K562 (cell line): Measurements from ENCODE around the gene MPZL1. TPM values are rescaled to one million over a fixed set of nuclear protein-coding genes. Genes with fewer than 3 reads are reported as not detected.

ENCODE experiments used
- CHD2 ChIP-seq: IDR thresholded peaks from 2 replicates; pipeline ENCODE4 v1.6.1; 2011; ENCODE audit warnings: low read depth, low read length
- CHD4 ChIP-seq: fragments of 200-600 bp; sonication (generic); IDR thresholded peaks from 3 replicates; pipeline ENCODE4 v1.6.1; 2012; ENCODE audit warnings: low read depth, mild to moderate bottlenecking, mixed read lengths, low read length, inconsistent platforms; ENCODE audit not compliant: insufficient read depth, insufficient replicate concordance, poor library complexity, severe bottlenecking
- COPS2 ChIP-seq: fragments of 450-650 bp; conservative IDR thresholded peaks from 2 replicates; pipeline ENCODE4 v1.6.1; 2016; ENCODE audit warnings: mild to moderate bottlenecking, moderate library complexity
- MAFK ChIP-seq: IDR thresholded peaks from 2 replicates; pipeline ENCODE4 v1.6.1; 2011; ENCODE audit warnings: low read length, improper control_type of control experiment
- POLR2AphosphoS5 ChIP-seq: IDR thresholded peaks from 2 replicates; pipeline ENCODE4 v1.6.1; 2011; ENCODE audit warnings: mild to moderate bottlenecking, low read depth, low read length, moderate library complexity; ENCODE audit not compliant: control insufficient read depth, insufficient read depth
- POLR2H ChIP-seq: IDR thresholded peaks from 2 replicates; pipeline ENCODE4 v1.6.1; 2016; ENCODE audit warnings: missing genetic modification characterization, low read depth, mild to moderate bottlenecking, control low read depth, missing compliant biosample characterization, moderate library complexity
- RBM14 ChIP-seq: fragments of 200-400 bp; formaldehyde crosslinking; IDR thresholded peaks from 2 replicates; pipeline ENCODE4 v1.6.1; 2018; ENCODE audit warnings: low read depth, mild to moderate bottlenecking, low read length, moderate library complexity, borderline replicate concordance; ENCODE audit not compliant: insufficient read depth
- RBM17 ChIP-seq: fragments of 200-400 bp; formaldehyde crosslinking; IDR thresholded peaks from 2 replicates; pipeline ENCODE4 v1.6.1; 2017; ENCODE audit warnings: low read depth, mild to moderate bottlenecking, low read length, borderline replicate concordance
- RBM25 ChIP-seq: fragments of 200-400 bp; formaldehyde crosslinking; IDR thresholded peaks from 2 replicates; pipeline ENCODE4 v1.6.1; 2018; ENCODE audit warnings: low read length, low read depth, moderate library complexity; ENCODE audit not compliant: severe bottlenecking
- RCOR1 ChIP-seq, 2 experiments: IDR thresholded peaks; 2 replicates each; pipeline ENCODE4 v1.6.1; 2012; ENCODE audit warnings: low read depth in 2 of 2, low read length in 2 of 2, borderline replicate concordance in 1 of 2, improper control_type of control experiment in 1 of 2
- TAL1 ChIP-seq: fragments of 450-650 bp; IDR thresholded peaks from 2 replicates; pipeline ENCODE4 v1.6.1; 2016; ENCODE audit warnings: mild to moderate bottlenecking
- TBP ChIP-seq: optimal IDR thresholded peaks from 2 replicates; pipeline ENCODE3; 2011; ENCODE audit warnings: low read depth, low read length, improper control_type of control experiment
- TCF7 ChIP-seq: sonication (generic); IDR thresholded peaks from 2 replicates; pipeline ENCODE4 v1.6.1; 2016; ENCODE audit warnings: antibody characterized with exemption, borderline replicate concordance
- TRIM28 ChIP-seq: fragments of 450-650 bp; IDR thresholded peaks from 2 replicates; pipeline ENCODE4 v1.6.1; 2017
- ZNF140 ChIP-seq: fragments of 250-450 bp; sonication (Bioruptor Pico); IDR thresholded peaks from 2 replicates; pipeline ENCODE4 v1.8.0; 2021; ENCODE audit warnings: moderate library complexity, mild to moderate bottlenecking, inconsistent platforms
- ZNF311 ChIP-seq: fragments of 250-450 bp; sonication (Bioruptor Pico); IDR thresholded peaks from 2 replicates; pipeline ENCODE4 v1.4.0; 2020; ENCODE audit warnings: mild to moderate bottlenecking, moderate library complexity
- ZNF384 ChIP-seq: IDR thresholded peaks from 2 replicates; pipeline ENCODE4 v1.6.1; 2012; ENCODE audit warnings: low read depth, low read length, improper control_type of control experiment
- polyA plus RNA-seq, 8 experiments: library from polyadenylated mRNA; depleted of rRNA in 4 of 8; stranded (reverse) in 5 of 8; unstranded in 3 of 8; fragments of >200 nt; fragmentation: Nextera tagmentation in 2 of 8; fragmentation: Illumina TruSeq in 1 of 8; extraction: Ambion mirVana in 2 of 8; extraction: Trizol in 1 of 8; gene quantifications; 2 replicates each; pipeline versions ENCODE4 v1.2.1 to v1.2.3, GENCODE V29; 2011 to 2014; ENCODE audit warnings: inconsistent platforms in 1 of 8, missing spikeins in 1 of 8
- total RNA-seq, 7 experiments: library from RNA; depleted of rRNA in 6 of 7; stranded (reverse); fragments of >200 nt in 6 of 7; fragmentation: Illumina TruSeq in 2 of 7; extraction: Trizol in 2 of 7; gene quantifications; 2 replicates each; pipeline versions ENCODE4 v1.2.1 to v1.2.3, GENCODE V29; 2011 to 2021; ENCODE audit warnings: low replicate concordance in 1 of 7
- TF ChIP-seq, protein P1 (sequence below), 2 experiments: IDR thresholded peaks; 2 replicates each; pipeline ENCODE4 v1.6.1; 2012; ENCODE audit warnings: improper control_type of control experiment in 2 of 2, low read depth in 2 of 2, low read length in 2 of 2, borderline replicate concordance in 1 of 2
- TF ChIP-seq, protein P2 (sequence below): fragments of 450-650 bp; formaldehyde crosslinking; IDR thresholded peaks from 2 replicates; pipeline ENCODE4 v1.4.0; 2022; ENCODE audit warnings: mild to moderate bottlenecking, moderate library complexity
- TF ChIP-seq, protein P3 (sequence below): fragments of 450-650 bp; IDR thresholded peaks from 2 replicates; pipeline ENCODE4 v1.6.1; 2017; ENCODE audit warnings: antibody characterized with exemption
- TF ChIP-seq, protein P4 (sequence below): fragments of 250-450 bp; sonication (Bioruptor Pico); IDR thresholded peaks from 2 replicates; pipeline ENCODE4 v1.8.0; 2021; ENCODE audit warnings: borderline replicate concordance, mild to moderate bottlenecking, moderate library complexity; ENCODE audit not compliant: poor library complexity, severe bottlenecking

The MPZL1 gene
- total and polyA plus RNA-seq, 9 of the 15 experiments (the other 6 are each of a cell fraction or from before 2014, with no cell fraction given) = 14.5 to 153 (median 66.5) TPM

DNA sequence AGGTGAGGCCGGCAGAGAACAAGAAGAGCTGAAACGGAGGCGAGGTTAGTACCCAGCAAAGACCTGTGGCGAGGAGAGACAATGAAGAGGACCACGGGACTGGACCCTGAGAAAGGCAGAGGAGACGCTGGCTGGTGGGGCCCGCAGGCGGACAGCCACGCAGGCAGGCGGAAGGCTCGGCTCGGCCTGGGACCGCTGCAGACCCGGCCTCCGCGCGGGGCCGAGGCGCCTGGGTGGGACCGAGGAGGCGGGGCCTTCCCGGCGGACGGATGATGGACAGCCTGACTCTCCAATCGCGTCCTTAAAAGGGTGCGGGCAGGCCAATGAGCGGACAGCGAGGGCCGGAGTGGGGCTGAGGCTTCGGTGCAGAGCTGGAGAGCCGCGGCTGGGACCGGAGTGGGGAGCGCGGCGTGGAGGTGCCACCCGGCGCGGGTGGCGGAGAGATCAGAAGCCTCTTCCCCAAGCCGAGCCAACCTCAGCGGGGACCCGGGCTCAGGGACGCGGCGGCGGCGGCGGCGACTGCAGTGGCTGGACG lies at the start of gene MPZL1 (continued):
- TF ChIP-seq POLR2AphosphoS5 (peak; percentile 62; the same call in 1 of the 2 replicates), CHD2 (peak; percentile 90), POLR2H (tag) (no peak), TAL1 (no peak), MAFK (no peak), ZNF311 (CRISPR knock-in tag) (no peak), TRIM28 (no peak), CHD4 (no peak), TBP (peak; percentile 53), RBM17 (no peak), ZNF140 (CRISPR knock-in tag) (no peak), COPS2 (no peak), RCOR1 (IDR thresholded peaks at IDR 0.05; ENCODE audit: borderline replicate concordance in 1 of 2, low read depth in 2 of 2, low read length in 2 of 2) (peak in 1 of 2 experiments; percentile 39; a peak in 1 of 4 replicates), RBM14 (no peak), RBM25 (peak; percentile 100), ZNF384 (no peak), TCF7 (0 out of 2 replicates have a peak, but pooled peaks have one; percentile 65)
- TF ChIP-seq, protein P1, sequence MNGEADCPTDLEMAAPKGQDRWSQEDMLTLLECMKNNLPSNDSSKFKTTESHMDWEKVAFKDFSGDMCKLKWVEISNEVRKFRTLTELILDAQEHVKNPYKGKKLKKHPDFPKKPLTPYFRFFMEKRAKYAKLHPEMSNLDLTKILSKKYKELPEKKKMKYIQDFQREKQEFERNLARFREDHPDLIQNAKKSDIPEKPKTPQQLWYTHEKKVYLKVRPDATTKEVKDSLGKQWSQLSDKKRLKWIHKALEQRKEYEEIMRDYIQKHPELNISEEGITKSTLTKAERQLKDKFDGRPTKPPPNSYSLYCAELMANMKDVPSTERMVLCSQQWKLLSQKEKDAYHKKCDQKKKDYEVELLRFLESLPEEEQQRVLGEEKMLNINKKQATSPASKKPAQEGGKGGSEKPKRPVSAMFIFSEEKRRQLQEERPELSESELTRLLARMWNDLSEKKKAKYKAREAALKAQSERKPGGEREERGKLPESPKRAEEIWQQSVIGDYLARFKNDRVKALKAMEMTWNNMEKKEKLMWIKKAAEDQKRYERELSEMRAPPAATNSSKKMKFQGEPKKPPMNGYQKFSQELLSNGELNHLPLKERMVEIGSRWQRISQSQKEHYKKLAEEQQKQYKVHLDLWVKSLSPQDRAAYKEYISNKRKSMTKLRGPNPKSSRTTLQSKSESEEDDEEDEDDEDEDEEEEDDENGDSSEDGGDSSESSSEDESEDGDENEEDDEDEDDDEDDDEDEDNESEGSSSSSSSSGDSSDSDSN (IDR thresholded peaks at IDR 0.05; ENCODE audit: borderline replicate concordance in 1 of 2, low read depth in 2 of 2, low read length in 2 of 2) = peak; percentile 26 to 35; a peak in 1 of 4 replicates
- TF ChIP-seq, protein P2, sequence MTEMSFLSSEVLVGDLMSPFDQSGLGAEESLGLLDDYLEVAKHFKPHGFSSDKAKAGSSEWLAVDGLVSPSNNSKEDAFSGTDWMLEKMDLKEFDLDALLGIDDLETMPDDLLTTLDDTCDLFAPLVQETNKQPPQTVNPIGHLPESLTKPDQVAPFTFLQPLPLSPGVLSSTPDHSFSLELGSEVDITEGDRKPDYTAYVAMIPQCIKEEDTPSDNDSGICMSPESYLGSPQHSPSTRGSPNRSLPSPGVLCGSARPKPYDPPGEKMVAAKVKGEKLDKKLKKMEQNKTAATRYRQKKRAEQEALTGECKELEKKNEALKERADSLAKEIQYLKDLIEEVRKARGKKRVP (CRISPR knock-in tag) = no peak
- TF ChIP-seq, protein P3, sequence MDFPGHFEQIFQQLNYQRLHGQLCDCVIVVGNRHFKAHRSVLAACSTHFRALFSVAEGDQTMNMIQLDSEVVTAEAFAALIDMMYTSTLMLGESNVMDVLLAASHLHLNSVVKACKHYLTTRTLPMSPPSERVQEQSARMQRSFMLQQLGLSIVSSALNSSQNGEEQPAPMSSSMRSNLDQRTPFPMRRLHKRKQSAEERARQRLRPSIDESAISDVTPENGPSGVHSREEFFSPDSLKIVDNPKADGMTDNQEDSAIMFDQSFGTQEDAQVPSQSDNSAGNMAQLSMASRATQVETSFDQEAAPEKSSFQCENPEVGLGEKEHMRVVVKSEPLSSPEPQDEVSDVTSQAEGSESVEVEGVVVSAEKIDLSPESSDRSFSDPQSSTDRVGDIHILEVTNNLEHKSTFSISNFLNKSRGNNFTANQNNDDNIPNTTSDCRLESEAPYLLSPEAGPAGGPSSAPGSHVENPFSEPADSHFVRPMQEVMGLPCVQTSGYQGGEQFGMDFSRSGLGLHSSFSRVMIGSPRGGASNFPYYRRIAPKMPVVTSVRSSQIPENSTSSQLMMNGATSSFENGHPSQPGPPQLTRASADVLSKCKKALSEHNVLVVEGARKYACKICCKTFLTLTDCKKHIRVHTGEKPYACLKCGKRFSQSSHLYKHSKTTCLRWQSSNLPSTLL = no peak
- TF ChIP-seq, protein P4, sequence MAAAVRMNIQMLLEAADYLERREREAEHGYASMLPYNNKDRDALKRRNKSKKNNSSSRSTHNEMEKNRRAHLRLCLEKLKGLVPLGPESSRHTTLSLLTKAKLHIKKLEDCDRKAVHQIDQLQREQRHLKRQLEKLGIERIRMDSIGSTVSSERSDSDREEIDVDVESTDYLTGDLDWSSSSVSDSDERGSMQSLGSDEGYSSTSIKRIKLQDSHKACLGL (CRISPR knock-in tag) = no peak
